Stimulated activated CD4-positive, alpha-beta T cell treated with anti-CD3 and anti-CD28 coated beads, Interleukin-4, amount 100 ng/mL, for 24 hours (primary cell): ENCODE data around the gene PTPRN2.
"Not testable (repeated sequence)": the region's sequence is repeated elsewhere in the genome, so short reads cannot be mapped to it uniquely, and the experiment has no call there.

Experiments
- DNase-seq: peaks from one replicate; pipeline ENCODE4 v3.0.0-alpha.2; 2020

The PTPRN2 gene

GRCh38 chr7:157952050-157952667 is 635.5 kb downstream of the PTPRN2 start:
- DNase-seq = no peak

- DNase-seq = no peak
Observed at GRCh38 chr7:157951300-157952049, 636.1 kb downstream of the PTPRN2 start.

- DNase-seq = no peak
Observed at GRCh38 chr7:157949711-157950110, 637.9 kb downstream of the PTPRN2 start.

GRCh38 chr7:157947504-157947903 is 640.1 kb downstream of the PTPRN2 start:
- no peak for DNase-seq

- DNase-seq = no peak
Observed at GRCh38 chr7:157946398-157947060, 641.1 kb downstream of the PTPRN2 start.

GRCh38 chr7:157945401-157945800 is 642.2 kb downstream of the PTPRN2 start:
- no peak for DNase-seq

- DNase-seq = no peak
Observed at GRCh38 chr7:157944734-157945291, 642.8 kb downstream of the PTPRN2 start.

- no peak for DNase-seq
Observed at GRCh38 chr7:157944051-157944450, 643.6 kb downstream of the PTPRN2 start.

GRCh38 chr7:157943561-157943960 is 644.1 kb downstream of the PTPRN2 start:
- DNase-seq = no peak

- no peak for DNase-seq
Observed at GRCh38 chr7:157941210-157941609, 646.4 kb downstream of the PTPRN2 start.

- DNase-seq = no peak
Observed at GRCh38 chr7:157940497-157940896, 647.1 kb downstream of the PTPRN2 start.

- no peak for DNase-seq
Observed at GRCh38 chr7:157938211-157938610, 649.4 kb downstream of the PTPRN2 start.

GRCh38 chr7:157937406-157937805 is 650.2 kb downstream of the PTPRN2 start:
- DNase-seq = no peak

GRCh38 chr7:157936976-157937375 is 650.6 kb downstream of the PTPRN2 start:
- no peak for DNase-seq

- not testable (repeated sequence) for DNase-seq
Observed at GRCh38 chr7:157935721-157936120, 651.9 kb downstream of the PTPRN2 start.

GRCh38 chr7:157933219-157934155 is 654.1 kb downstream of the PTPRN2 start:
- DNase-seq = not testable (repeated sequence)

- DNase-seq = no peak
Observed at GRCh38 chr7:157932498-157933218, 655.0 kb downstream of the PTPRN2 start.

GRCh38 chr7:157930926-157931466 is 656.6 kb downstream of the PTPRN2 start:
- no peak for DNase-seq

- no peak for DNase-seq
Observed at GRCh38 chr7:157930441-157930840, 657.2 kb downstream of the PTPRN2 start.

- DNase-seq = no peak
Observed at GRCh38 chr7:157929671-157930070, 658.0 kb downstream of the PTPRN2 start.

- no peak for DNase-seq
Observed at GRCh38 chr7:157928808-157929425, 658.7 kb downstream of the PTPRN2 start.
